ENCODE measurements around the gene OSBPL5. TPM values are rescaled to one million over a fixed set of nuclear protein-coding genes. Genes with fewer than 3 reads are reported as not detected.

The OSBPL5 gene
- total RNA-seq, 1 donor from 2014 or later = 6.2 TPM

DNA sequence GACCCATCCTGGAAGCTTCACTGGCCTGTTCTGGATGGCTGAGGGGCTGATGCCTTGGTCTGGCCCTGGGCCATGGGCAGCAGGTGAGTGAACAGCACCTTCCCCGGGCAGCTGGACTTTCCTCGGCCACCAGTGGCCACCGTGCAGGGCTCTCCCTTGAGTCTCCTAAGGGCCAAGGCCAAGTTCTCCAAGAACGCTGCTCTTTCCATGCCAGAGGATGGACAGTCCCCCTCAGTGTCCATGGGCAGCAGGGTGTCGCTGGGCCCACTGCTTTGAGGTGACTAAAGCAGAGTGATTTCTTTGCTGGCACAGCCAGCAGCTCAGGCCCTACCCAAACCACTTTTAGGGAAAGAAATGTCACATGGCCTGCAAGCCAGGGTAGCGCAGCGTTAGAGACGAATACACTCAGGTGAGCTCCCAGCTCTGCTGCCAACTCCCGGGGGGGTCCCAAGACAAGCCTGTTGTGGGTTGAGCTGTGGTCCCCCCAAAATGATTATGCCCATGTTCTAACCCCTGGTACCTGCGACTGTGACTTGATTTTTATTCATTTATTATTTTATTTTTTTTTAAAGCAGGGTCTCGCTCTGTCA, 104.6 kb downstream of the OSBPL5 start:
- H3K9me3 Mint-ChIP-seq = peaks cover 15% of the 10 kb centered on the region
- peaks cover 3% of the 10 kb centered on the region for H4K20me1 ChIP-seq (ENCODE audit: low read depth)
- peaks cover 15% of the 10 kb centered on the region for H3F3A ChIP-seq (ENCODE audit: low read depth)
- TF ChIP-seq, protein P1, sequence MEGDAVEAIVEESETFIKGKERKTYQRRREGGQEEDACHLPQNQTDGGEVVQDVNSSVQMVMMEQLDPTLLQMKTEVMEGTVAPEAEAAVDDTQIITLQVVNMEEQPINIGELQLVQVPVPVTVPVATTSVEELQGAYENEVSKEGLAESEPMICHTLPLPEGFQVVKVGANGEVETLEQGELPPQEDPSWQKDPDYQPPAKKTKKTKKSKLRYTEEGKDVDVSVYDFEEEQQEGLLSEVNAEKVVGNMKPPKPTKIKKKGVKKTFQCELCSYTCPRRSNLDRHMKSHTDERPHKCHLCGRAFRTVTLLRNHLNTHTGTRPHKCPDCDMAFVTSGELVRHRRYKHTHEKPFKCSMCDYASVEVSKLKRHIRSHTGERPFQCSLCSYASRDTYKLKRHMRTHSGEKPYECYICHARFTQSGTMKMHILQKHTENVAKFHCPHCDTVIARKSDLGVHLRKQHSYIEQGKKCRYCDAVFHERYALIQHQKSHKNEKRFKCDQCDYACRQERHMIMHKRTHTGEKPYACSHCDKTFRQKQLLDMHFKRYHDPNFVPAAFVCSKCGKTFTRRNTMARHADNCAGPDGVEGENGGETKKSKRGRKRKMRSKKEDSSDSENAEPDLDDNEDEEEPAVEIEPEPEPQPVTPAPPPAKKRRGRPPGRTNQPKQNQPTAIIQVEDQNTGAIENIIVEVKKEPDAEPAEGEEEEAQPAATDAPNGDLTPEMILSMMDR (IDR thresholded peaks at IDR 0.05) = no peak
- TF ChIP-seq EZH2 (IDR thresholded peaks at IDR 0.05) (no peak), EZH2phosphoT487 (IDR thresholded peaks at IDR 0.05) (no peak)
- H3K36me3 ChIP-seq = no peaks in the 10 kb centered on the region
- H3K4me3 Mint-ChIP-seq = no peak overlapping the region
- peaks cover 8% of the 10 kb centered on the region for H3K9me3 ChIP-seq (ENCODE audit: low read depth)
- no peak for DNase-seq (ENCODE audit: low spot score)
- no peaks in the 10 kb centered on the region for H3K27me3 ChIP-seq
- H3K27ac ChIP-seq = no peak overlapping the region
- peaks cover 21% of the 10 kb centered on the region for H3K4me1 Mint-ChIP-seq
- no peaks in the 10 kb centered on the region for H3K27me3 Mint-ChIP-seq (ENCODE audit: insufficient read depth, low read depth)
- peaks cover 3% of the 10 kb centered on the region for H3K36me3 Mint-ChIP-seq
- H3K4me3 ChIP-seq = no peak overlapping the region
- H3K4me2 ChIP-seq = no peak overlapping the region
- no peak overlapping the region for H3K27ac Mint-ChIP-seq
- H3K79me2 ChIP-seq (ENCODE audit: low read depth) = peaks cover 15% of the 10 kb centered on the region
- no peak overlapping the region for H3K9ac ChIP-seq
- peaks cover 15% of the 10 kb centered on the region for H3K4me1 ChIP-seq
- H2AFZ ChIP-seq (replicated peaks) = no peak overlapping the region

DNA sequence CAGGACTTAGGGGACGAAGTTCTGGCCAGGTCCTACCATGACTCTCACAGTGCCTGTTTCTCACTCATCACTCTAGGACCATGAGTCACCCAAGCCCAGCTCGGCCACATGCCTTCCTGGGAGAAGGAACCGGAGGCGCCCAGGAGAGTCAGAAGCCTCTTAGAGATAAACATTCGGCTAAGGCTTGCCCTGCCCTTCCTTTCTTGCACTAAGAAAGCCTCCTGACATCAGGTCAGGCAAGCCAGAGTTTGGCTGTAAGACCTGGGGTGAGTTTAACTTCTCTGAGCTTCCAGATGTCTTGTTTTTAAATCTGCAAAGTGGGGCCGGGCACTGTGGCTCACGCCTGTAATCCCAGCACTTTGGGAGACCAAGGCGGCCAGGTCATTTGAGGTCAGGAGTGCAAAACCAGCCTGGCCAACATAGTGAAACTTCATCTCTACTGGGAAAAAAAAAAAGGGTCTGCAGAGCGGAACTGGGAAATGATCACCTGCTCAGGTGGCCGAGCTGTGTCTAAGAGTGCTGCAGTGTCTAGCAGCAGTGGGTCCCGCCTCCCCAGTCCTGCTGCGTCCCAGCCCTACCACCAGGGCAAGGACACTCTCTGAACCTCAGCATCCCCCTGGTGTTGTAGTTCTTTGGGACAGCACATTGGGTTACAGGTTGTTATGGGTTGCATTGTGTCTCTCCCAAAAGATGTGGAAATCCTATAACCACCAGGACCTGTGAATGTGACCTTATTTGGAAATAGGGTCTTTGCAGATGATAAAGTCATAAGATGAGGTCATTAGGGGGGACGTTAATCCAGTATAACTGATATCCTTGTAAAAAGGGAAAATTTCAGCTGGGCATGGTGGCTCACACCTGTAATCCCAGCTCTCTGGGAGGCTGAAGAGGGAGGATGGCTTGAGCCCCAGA, 106.1 kb downstream of the OSBPL5 start:
- peaks cover under 1% of the 10 kb centered on the region for H3K27me3 Mint-ChIP-seq (ENCODE audit: insufficient read depth, low read depth)
- H3K27ac ChIP-seq = no peak overlapping the region
- H3K4me1 ChIP-seq = peaks cover 11% of the 10 kb centered on the region
- H4K20me1 ChIP-seq (ENCODE audit: low read depth) = peaks cover 3% of the 10 kb centered on the region
- H3K9me3 Mint-ChIP-seq = peaks cover 3% of the 10 kb centered on the region
- peaks cover 21% of the 10 kb centered on the region for H3K4me1 Mint-ChIP-seq
- no peak overlapping the region for H3K9ac ChIP-seq
- H3K4me3 ChIP-seq = no peak overlapping the region
- no peaks in the 10 kb centered on the region for H3K36me3 ChIP-seq
- H3K27me3 ChIP-seq = no peaks in the 10 kb centered on the region
- H3K4me3 Mint-ChIP-seq = peak overlapping the region; percentile 79
- no peak for DNase-seq (ENCODE audit: low spot score)
- H3K9me3 ChIP-seq (ENCODE audit: low read depth) = no peaks in the 10 kb centered on the region
- H2AFZ ChIP-seq (replicated peaks) = no peak overlapping the region
- peaks cover 30% of the 10 kb centered on the region for H3K79me2 ChIP-seq (ENCODE audit: low read depth)
- H3K36me3 Mint-ChIP-seq = no peaks in the 10 kb centered on the region
- no peak for TF ChIP-seq EZH2phosphoT487 (IDR thresholded peaks at IDR 0.05)
- TF ChIP-seq EZH2 (IDR thresholded peaks at IDR 0.05) = no peak
- TF ChIP-seq, protein P1 (IDR thresholded peaks at IDR 0.05) = no peak
- H3K27ac Mint-ChIP-seq = no peak overlapping the region
- peaks cover 9% of the 10 kb centered on the region for H3F3A ChIP-seq (ENCODE audit: low read depth)
- no peak overlapping the region for H3K4me2 ChIP-seq

DNA sequence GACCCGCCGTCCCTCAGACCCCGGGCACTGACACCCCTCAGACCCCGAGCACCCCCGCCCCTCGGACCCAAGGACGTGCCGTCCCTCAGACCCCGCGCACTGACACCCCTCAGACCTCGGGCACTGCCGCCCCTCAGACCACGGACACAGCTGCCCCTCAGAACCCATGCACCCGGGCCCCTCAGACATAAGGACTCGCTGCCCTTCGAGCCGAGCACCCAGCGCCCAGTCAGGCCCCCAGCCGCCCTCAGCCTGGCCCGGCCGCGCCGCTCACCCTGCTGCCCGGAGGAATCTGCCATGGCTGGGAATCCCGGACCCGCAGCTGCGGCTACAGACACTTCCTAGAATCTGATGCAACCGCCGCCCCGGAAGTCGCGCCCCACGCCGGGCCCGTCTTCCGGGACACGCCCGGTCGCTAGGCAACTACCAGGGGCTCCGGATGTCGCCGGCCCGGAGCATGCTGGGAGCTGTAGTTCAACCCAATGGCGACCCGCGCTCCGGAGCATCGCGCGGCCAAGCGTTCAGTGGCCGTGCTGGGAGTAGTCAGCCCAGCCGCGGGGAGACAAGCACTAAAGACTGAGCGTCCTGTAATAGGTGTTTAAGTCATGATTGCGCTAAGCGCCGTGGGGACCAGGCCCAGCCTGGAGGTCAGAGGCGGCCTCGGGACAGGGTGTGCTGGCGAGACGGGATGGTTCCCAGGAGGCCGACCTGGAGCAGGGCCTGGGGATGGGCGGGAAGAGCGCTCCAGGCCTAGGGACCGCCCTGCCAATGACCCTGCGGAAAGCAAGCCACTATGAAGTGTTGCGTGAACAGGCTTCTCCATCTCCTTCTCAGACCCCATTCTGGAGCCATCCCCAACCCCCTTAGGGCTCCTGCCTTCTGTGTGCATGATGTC, 107.8 kb downstream of the OSBPL5 start, which contains the start of gene CARS1:
Gene CARS1 (minus strand): TSS at position 355 of the 895 bp plus-strand sequence. CDS start 56 bp downstream, at position 299.
- Histone ChIP-seq H3K4me2 (peak within 1 kb of the TSS; percentile 88), H3K4me1 (no peaks in the 10 kb centered on the region), H3F3A (ENCODE audit: low read depth) (no peaks in the 10 kb centered on the region), H3K36me3 (no peaks in the 10 kb centered on the region), H2AFZ (replicated peaks) (peak within 1 kb of the TSS; percentile 83), H3K9me3 (ENCODE audit: low read depth) (no peaks in the 10 kb centered on the region), H3K27ac (no peak within 1 kb of the TSS), H4K20me1 (ENCODE audit: low read depth) (peaks cover 3% of the 10 kb centered on the region), H3K9ac (peak within 1 kb of the TSS; percentile 65), H3K79me2 (ENCODE audit: low read depth) (peaks cover 40% of the 10 kb centered on the region), H3K27me3 (no peaks in the 10 kb centered on the region), H3K4me3 (peak within 1 kb of the TSS; percentile 74)
- Mint-ChIP-seq H3K9me3 (no peaks in the 10 kb centered on the region), H3K27me3 (ENCODE audit: insufficient read depth, low read depth) (peaks cover 2% of the 10 kb centered on the region), H3K36me3 (no peaks in the 10 kb centered on the region), H3K27ac (no peak within 1 kb of the TSS), H3K4me1 (peaks cover 20% of the 10 kb centered on the region), H3K4me3 (peak within 1 kb of the TSS; percentile 93)
- TF ChIP-seq, protein P1 (IDR thresholded peaks at IDR 0.05) = peak; percentile 4
- TF ChIP-seq EZH2 (IDR thresholded peaks at IDR 0.05) (no peak), EZH2phosphoT487 (IDR thresholded peaks at IDR 0.05) (no peak)
- peak; percentile 98 for DNase-seq (ENCODE audit: low spot score)
